ENCODE results near the gene GTF3C6.
"Not testable (repeated sequence)": the region's sequence is repeated elsewhere in the genome, so short reads cannot be mapped to it uniquely, and the experiment has no call there.

GTF3C6 gene

DNA sequence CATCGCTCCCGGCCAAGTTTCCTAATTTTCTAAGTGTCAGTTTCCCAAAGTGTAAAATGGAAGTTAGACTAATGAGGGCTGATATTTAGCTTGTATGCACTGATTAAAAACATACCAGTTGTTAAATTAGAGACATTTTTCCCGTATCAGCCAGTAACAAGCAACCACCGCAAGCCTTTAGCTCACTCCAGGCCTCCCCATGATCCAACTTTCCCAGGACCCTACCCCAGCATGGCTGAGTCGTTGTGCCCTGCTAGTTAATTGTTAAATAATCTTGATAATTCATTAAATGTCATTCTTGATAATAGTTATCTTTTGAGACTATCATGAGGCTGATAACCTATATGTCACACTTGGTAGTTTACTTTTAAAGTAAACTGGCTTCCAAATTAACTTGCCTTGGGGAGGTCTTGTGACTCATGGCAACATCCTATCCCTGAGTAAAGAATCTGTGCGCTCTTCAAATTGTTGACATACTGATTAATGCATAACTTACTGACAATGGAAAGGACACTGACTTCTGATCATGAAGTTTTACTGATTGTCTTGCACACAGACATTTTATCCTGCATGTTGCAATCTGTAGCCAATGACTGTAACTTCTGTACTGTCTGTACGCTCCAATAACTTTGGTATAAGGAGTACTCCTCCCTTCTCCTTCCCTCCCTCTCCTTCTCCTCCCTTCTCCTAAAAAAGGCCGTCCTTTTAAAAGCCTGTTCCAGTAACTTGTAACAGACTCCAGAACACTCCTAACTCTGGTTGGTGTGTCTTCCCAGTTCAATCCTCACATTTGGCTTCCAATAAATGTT, 6.3 kb upstream of the GTF3C6 start:
- Histone ChIP-seq H3K27ac (ENCODE audit: insufficient read depth in 1 of 2, low read depth in 1 of 2, low read length in 2 of 2, poor library complexity in 1 of 2, severe bottlenecking in 2 of 2) (no peak overlapping the region), H3K4me3 (ENCODE audit: control insufficient read depth in 1 of 7, extremely low read depth in 1 of 7, insufficient read depth in 4 of 7, low read depth in 2 of 7, low read length in 6 of 7) (no peak overlapping the region), H3K36me3 (ENCODE audit: control insufficient read depth in 4 of 4, insufficient read depth in 4 of 4, low read length in 3 of 4) (no peaks in the 10 kb centered on the region), H3K4me1 (ENCODE audit: control extremely low read depth in 1 of 4, control insufficient read depth in 4 of 4, insufficient read depth in 4 of 4, low read length in 3 of 4) (peaks cover 0 to 26% (median 12%) of the 10 kb centered on the region in 4 experiments), H3K9me3 (ENCODE audit: control extremely low read depth in 1 of 5, control insufficient read depth in 4 of 5, insufficient read depth in 2 of 5, low read depth in 1 of 5, low read length in 4 of 5) (no peaks in the 10 kb centered on the region), H3K27me3 (replicated peaks in 2 of 5; ENCODE audit: control insufficient read depth in 4 of 5, insufficient read depth in 5 of 5, low read length in 4 of 5) (no peaks in the 10 kb centered on the region)
- 100% methylated on average over 3 of the region's 8 CpGs for WGBS (ENCODE audit: insufficient coverage)
- POLR2A ChIA-PET: no interaction called here
- CTCF ChIA-PET: interaction anchor here (1.0 to 8.5 kb wide), 4 partner anchors 8 to 270 kb away, joined by 3 to 76 read pairs (median 4); no protein-coding TSS in a partner anchor
- no peak for DNase-seq

DNA sequence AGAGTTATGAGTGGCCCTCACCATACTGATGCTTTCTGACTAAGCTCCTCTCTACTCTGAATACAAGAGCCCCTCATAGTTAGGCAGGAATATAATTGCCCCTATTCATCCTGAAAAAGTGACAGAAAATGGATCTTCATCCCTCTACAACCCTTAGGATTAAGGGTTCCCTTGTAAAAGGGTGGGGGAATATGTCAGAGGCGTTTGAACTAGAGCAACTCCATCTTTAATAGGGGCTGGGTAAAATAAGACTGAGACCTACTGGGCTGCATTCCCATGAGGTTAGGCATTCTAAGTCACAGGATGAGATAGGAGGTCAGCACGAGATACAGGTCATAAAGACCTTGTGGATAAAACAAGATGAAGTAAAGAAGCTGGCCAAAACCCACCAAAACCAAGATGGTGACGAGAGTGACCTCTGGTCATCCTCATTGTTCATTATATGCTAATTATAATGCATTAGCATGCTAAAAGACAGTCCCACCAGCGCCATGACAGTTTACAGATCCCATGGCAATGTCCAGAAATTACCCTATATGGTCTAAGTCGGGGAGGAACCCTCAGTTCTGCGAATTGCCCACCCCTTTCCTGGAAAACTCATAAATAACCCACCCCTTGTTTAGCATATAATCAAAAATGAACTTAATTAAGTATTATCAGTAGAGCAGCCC, 4.7 kb upstream of the GTF3C6 start:
- Histone ChIP-seq H3K9me3 (ENCODE audit: control extremely low read depth in 1 of 5, control insufficient read depth in 4 of 5, insufficient read depth in 2 of 5, low read depth in 1 of 5, low read length in 4 of 5) (no peaks in the 10 kb centered on the region), H3K27me3 (replicated peaks in 2 of 5; ENCODE audit: control insufficient read depth in 4 of 5, insufficient read depth in 5 of 5, low read length in 4 of 5) (no peaks in the 10 kb centered on the region), H3K4me1 (ENCODE audit: control extremely low read depth in 1 of 4, control insufficient read depth in 4 of 4, insufficient read depth in 4 of 4, low read length in 3 of 4) (peaks cover 5 to 29% (median 16%) of the 10 kb centered on the region in 4 experiments), H3K4me3 (ENCODE audit: control insufficient read depth in 1 of 7, extremely low read depth in 1 of 7, insufficient read depth in 4 of 7, low read depth in 2 of 7, low read length in 6 of 7) (no peak overlapping the region), H3K27ac (ENCODE audit: insufficient read depth in 1 of 2, low read depth in 1 of 2, low read length in 2 of 2, poor library complexity in 1 of 2, severe bottlenecking in 2 of 2) (no peak overlapping the region), H3K36me3 (ENCODE audit: control insufficient read depth in 4 of 4, insufficient read depth in 4 of 4, low read length in 3 of 4) (no peaks in the 10 kb centered on the region)
- ChIA-PET POLR2A (no interaction called here), CTCF (interaction anchor here (0.6 to 0.9 kb wide), 2 partner anchors 72 to 75 kb away, joined by 3 read pairs; no protein-coding TSS in a partner anchor)
- WGBS (ENCODE audit: insufficient coverage): 100% methylated on average over 2 of the region's 6 CpGs
- DNase-seq: no peak

DNA sequence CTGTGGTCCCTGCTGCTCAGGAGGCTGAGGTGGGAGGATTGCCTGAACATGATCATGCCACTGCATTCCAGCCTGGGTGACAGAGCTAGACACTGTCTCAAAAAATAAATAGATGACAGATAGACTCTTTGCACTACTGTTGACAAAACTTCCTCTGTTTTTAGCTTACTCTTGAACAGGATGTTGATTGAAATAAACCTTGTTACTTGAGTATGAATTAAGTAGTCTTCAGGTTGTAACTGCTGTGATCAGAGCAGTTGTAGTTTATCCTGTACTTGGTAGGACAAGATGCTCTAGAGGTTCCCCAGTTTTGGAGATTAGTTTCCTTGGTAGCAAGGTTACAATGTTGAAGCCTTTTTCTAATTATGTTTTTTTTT, 1.5 kb downstream of the GTF3C6 start:
- CTCF ChIA-PET: interaction anchor here (0.6 to 2.5 kb wide), 5 partner anchors 8 to 616 kb away, joined by 3 to 8 read pairs (median 3); no protein-coding TSS in a partner anchor
- POLR2A ChIA-PET: no interaction called here

DNA sequence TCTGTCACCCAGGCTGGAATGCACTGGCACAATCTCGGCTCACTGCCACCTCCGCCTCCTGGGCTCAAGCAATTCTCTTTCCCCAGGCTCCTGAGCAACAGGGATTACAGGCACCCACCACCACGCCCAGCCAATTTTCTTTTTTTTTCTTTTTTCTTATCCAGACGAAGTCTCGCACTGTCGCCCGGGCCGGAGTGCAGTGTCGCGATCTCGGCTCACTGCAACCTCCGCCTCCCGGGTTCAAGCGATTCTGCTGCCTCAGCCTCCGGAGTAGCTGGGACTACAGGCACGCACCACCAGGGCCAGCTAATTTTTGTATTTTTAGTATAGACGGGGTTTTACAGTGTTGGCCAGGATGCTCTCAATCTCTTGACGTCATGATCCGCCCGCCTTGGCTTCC, 4.1 kb downstream of the GTF3C6 start:
- CTCF ChIA-PET: interaction anchor here (1.1 to 1.3 kb wide), 2 partner anchors 19 to 23 kb away, joined by 3 read pairs; partner anchors contain the start of gene RPF2
- WGBS (ENCODE audit: insufficient coverage): 98% methylated on average over 20 of the region's 20 CpGs
- H3K27ac ChIP-seq (ENCODE audit: insufficient read depth in 1 of 2, low read depth in 1 of 2, low read length in 2 of 2, poor library complexity in 1 of 2, severe bottlenecking in 2 of 2); H3K4me3 ChIP-seq (ENCODE audit: control insufficient read depth in 1 of 7, extremely low read depth in 1 of 7, insufficient read depth in 4 of 7, low read depth in 2 of 7, low read length in 6 of 7); POLR2A ChIA-PET; H3K9me3 ChIP-seq (ENCODE audit: control extremely low read depth in 1 of 5, control insufficient read depth in 4 of 5, insufficient read depth in 2 of 5, low read depth in 1 of 5, low read length in 4 of 5); H3K27me3 ChIP-seq (replicated peaks in 2 of 5; ENCODE audit: control insufficient read depth in 4 of 5, insufficient read depth in 5 of 5, low read length in 4 of 5); DNase-seq; H3K4me1 ChIP-seq (ENCODE audit: control extremely low read depth in 1 of 4, control insufficient read depth in 4 of 4, insufficient read depth in 4 of 4, low read length in 3 of 4): not testable (repeated sequence)
- H3K36me3 ChIP-seq (ENCODE audit: control insufficient read depth in 4 of 4, insufficient read depth in 4 of 4, low read length in 3 of 4): peaks cover 4 to 57% (median 41%) of the 10 kb centered on the region in 4 experiments

More for the DNA sequence above, 1.5 kb downstream of the GTF3C6 start:
- no peak for DNase-seq
- no peaks in the 10 kb centered on the region for H3K27me3 ChIP-seq (replicated peaks in 2 of 5; ENCODE audit: control insufficient read depth in 4 of 5, insufficient read depth in 5 of 5, low read length in 4 of 5)
- H3K9me3 ChIP-seq (ENCODE audit: control extremely low read depth in 1 of 5, control insufficient read depth in 4 of 5, insufficient read depth in 2 of 5, low read depth in 1 of 5, low read length in 4 of 5): no peaks in the 10 kb centered on the region
- H3K4me1 ChIP-seq (ENCODE audit: control extremely low read depth in 1 of 4, control insufficient read depth in 4 of 4, insufficient read depth in 4 of 4, low read length in 3 of 4): peaks cover 5 to 7% (median 6%) of the 10 kb centered on the region in 4 experiments
- H3K36me3 ChIP-seq (ENCODE audit: control insufficient read depth in 4 of 4, insufficient read depth in 4 of 4, low read length in 3 of 4): peaks cover 2 to 35% (median 26%) of the 10 kb centered on the region in 4 experiments
- no peak overlapping the region for H3K27ac ChIP-seq (ENCODE audit: insufficient read depth in 1 of 2, low read depth in 1 of 2, low read length in 2 of 2, poor library complexity in 1 of 2, severe bottlenecking in 2 of 2)
- H3K4me3 ChIP-seq (ENCODE audit: control insufficient read depth in 1 of 7, extremely low read depth in 1 of 7, insufficient read depth in 4 of 7, low read depth in 2 of 7, low read length in 6 of 7): no peak overlapping the region

DNA sequence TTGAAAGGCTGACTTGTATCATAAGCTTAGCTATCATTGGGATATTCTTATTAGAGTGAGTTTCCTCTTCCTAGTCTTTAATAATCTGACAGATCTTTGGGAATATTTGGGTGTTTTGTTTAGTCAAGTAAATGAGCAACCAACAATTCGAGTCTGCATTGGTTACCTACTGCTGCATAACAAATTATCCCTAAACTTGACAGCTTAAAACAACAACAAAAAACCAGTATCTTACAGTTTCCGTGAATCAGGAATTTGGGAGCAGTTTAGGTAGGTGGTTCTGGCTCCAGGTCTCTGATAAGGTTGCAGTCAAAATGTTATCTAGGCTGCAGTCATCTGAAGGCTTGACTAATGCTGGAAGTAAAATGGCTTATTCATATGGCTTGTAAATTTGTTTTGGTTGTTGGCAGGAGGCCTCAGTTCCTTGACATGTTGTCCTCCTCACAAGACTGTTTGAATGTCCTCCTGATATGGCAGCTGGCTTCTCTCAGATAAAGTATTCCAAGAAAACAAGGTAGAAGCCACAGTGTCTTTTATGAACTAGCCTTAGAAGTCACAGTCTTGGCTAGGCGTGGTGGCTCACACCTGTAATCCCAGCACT, 7.2 kb downstream of the GTF3C6 start:
- no peaks in the 10 kb centered on the region for H3K27me3 ChIP-seq (replicated peaks in 2 of 5; ENCODE audit: control insufficient read depth in 4 of 5, insufficient read depth in 5 of 5, low read length in 4 of 5)
- DNase-seq: no peak
- H3K27ac ChIP-seq (ENCODE audit: insufficient read depth in 1 of 2, low read depth in 1 of 2, low read length in 2 of 2, poor library complexity in 1 of 2, severe bottlenecking in 2 of 2): no peak overlapping the region
- ChIA-PET CTCF (interaction anchor here (0.9 to 1.9 kb wide), 2 partner anchors 16 to 284 kb away, joined by 3 to 6 read pairs; no protein-coding TSS in a partner anchor), POLR2A (interaction anchor here (0.6 to 1.1 kb wide), 2 partner anchors 16 to 87 kb away, joined by 3 to 5 read pairs; partner anchors contain the start of gene RPF2)
- no peaks in the 10 kb centered on the region for H3K9me3 ChIP-seq (ENCODE audit: control extremely low read depth in 1 of 5, control insufficient read depth in 4 of 5, insufficient read depth in 2 of 5, low read depth in 1 of 5, low read length in 4 of 5)
- H3K4me1 ChIP-seq (ENCODE audit: control extremely low read depth in 1 of 4, control insufficient read depth in 4 of 4, insufficient read depth in 4 of 4, low read length in 3 of 4): no peaks in the 10 kb centered on the region
- no peak overlapping the region for H3K4me3 ChIP-seq (ENCODE audit: control insufficient read depth in 1 of 7, extremely low read depth in 1 of 7, insufficient read depth in 4 of 7, low read depth in 2 of 7, low read length in 6 of 7)
- peaks cover 4 to 65% (median 36%) of the 10 kb centered on the region in 4 experiments for H3K36me3 ChIP-seq (ENCODE audit: control insufficient read depth in 4 of 4, insufficient read depth in 4 of 4, low read length in 3 of 4)
- WGBS (ENCODE audit: insufficient coverage): 100% methylated on average over 3 of the region's 3 CpGs

DNA sequence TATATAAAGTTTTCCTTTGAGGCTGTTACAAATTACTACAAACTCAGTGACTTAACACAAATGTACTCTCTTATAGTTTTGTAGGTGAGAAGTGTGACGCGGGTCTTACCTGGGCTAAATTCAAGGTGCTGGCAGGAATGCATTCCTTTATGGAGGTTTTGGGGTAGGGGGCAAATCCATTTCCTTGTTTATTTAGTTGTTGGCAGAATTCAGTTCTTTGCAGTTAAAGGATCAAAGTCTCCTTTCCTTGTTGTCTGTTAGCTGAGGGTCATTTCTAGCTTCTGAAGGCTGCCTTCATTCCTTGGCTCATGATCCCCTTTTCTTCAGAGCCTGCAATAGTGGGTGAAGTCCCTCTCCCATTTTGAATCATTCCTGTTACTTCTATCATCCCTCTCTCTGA, 10.2 kb downstream of the GTF3C6 start:
- H3K9me3 ChIP-seq (ENCODE audit: control extremely low read depth in 1 of 5, control insufficient read depth in 4 of 5, insufficient read depth in 2 of 5, low read depth in 1 of 5, low read length in 4 of 5); DNase-seq; H3K27me3 ChIP-seq (replicated peaks in 2 of 5; ENCODE audit: control insufficient read depth in 4 of 5, insufficient read depth in 5 of 5, low read length in 4 of 5); POLR2A ChIA-PET; H3K27ac ChIP-seq (ENCODE audit: insufficient read depth in 1 of 2, low read depth in 1 of 2, low read length in 2 of 2, poor library complexity in 1 of 2, severe bottlenecking in 2 of 2); CTCF ChIA-PET; H3K4me3 ChIP-seq (ENCODE audit: control insufficient read depth in 1 of 7, extremely low read depth in 1 of 7, insufficient read depth in 4 of 7, low read depth in 2 of 7, low read length in 6 of 7); H3K4me1 ChIP-seq (ENCODE audit: control extremely low read depth in 1 of 4, control insufficient read depth in 4 of 4, insufficient read depth in 4 of 4, low read length in 3 of 4): not testable (repeated sequence)
- peaks cover 2 to 41% (median 19%) of the 10 kb centered on the region in 4 experiments for H3K36me3 ChIP-seq (ENCODE audit: control insufficient read depth in 4 of 4, insufficient read depth in 4 of 4, low read length in 3 of 4)
- WGBS (ENCODE audit: insufficient coverage): no CpG with 5 or more reads among the region's 2 CpGs
